ENCODE measurements around the gene IGSF8.

Gene IGSF8

DNA sequence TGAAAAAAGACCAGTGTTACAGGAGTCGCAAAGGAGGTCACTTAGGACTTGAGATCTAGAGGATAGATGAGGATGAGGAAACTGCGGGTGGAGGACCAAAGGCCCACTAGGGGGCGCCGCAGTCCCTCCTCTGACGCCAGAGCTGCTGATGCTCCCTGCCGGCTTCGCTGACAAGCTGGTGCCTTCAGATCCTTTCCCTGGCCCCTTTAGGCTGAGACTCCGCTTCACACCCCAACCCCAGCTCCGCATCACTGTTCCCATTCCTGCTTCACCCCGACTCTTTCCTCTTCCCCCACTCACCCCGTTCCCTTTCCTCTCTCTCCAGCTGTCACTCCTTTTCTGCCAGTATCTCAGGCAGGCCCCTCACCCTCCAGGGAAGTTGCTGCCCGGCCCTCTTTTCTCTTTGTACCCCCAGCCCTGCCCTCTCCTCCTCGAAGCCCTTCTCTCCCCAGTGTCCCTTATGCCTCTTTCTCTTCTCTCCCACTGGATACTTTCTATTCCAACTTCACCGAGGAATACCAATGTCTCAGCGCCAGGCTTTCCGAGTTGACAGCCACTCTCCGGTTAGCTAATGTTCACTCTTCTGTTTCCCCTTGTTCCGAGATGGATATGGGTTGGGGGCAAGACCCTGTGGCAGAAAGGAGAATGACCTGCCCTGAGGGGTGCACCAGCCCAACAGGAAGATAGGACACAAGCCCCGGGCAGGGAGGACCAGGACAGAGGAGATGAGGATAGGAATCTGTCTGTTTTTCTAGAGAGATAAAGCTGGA lies 12.5 kb downstream of the IGSF8 start:
- DNase-seq: peak in 1 of 2 experiments; percentile 43

DNA sequence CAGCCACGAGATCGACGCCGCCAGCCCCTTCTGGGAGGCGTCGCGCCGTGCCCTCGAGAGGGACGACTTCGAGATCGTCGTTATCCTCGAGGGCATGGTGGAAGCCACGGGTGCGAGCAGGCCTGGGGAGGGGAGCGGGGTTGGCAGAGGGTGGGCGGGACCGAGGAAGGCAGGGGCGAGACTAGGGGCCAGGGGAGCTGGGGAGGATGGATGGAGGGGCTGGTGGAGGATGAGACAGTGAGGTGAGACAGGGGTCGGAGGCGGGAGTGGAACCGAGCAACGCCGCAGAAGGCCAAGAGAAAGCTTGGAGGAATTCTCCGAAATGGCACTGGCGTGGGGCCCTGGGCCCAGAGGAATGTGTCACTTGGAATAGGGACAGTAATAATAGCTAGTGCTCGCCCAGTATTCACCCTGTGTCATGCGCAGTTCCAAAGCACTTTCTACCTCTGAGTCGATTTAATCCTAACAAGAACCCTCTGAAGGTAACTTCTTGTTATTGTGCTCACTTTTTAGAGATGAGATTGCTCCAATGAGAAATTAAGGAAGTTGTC lies 13.6 kb downstream of the IGSF8 start:
- DNase-seq: no peak

DNA sequence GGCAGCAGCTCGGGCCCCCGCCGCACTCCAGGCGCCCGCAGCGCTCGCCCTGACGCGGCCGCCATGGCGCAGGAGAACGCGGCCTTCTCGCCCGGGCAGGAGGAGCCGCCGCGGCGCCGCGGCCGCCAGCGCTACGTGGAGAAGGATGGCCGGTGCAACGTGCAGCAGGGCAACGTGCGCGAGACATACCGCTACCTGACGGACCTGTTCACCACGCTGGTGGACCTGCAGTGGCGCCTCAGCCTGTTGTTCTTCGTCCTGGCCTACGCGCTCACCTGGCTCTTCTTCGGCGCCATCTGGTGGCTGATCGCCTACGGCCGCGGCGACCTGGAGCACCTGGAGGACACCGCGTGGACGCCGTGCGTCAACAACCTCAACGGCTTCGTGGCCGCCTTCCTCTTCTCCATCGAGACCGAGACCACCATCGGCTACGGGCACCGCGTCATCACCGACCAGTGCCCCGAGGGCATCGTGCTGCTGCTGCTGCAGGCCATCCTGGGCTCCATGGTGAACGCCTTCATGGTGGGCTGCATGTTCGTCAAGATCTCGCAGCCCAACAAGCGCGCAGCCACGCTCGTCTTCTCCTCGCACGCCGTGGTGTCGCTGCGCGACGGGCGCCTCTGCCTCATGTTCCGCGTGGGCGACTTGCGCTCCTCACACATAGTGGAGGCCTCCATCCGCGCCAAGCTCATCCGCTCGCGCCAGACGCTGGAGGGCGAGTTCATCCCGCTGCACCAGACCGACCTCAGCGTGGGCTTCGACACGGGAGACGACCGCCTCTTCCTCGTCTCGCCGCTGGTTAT lies 14.2 kb downstream of the IGSF8 start:
- peak in 1 of 2 experiments; percentile 6 for DNase-seq

DNA sequence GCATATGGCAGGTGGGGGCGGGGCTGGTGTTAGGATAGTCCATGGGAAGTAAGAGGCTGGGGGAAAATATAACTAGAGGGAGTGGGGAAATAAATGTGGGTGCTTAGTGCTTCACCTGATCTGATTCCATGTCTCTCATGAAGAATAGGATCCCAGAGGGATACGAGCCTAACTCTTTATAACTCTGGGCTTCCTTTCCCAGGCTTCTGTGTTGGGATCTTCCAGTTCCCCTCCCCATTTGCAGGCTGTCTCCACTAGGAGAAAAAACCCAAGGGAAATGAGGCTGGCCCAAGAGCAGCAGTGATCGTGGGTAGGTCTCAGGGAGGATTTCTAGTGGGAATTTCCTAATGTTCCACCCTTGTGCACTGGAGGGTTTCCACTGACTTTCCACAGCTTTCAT lies 15.5 kb downstream of the IGSF8 start:
- DNase-seq: no peak

DNA sequence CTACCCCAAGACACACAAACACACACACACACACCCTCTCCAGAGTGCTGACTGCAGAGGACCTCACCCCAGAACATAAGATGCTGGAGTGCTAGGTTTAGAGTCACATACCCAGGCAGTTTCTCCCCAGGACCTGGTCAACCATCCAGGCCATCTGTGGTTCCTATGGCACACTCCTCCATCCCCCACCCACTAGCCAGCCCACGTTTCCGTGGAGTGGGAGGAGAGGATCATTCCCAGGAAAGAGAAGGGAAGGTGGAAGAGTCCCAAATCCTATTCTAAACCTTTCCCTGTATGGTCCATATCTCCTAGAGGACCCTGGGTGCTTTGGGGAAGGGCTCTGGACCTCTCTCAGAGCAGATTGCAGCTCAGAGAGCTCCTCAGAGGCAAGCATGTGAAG lies 15.9 kb downstream of the IGSF8 start:
- no peak for DNase-seq

DNA sequence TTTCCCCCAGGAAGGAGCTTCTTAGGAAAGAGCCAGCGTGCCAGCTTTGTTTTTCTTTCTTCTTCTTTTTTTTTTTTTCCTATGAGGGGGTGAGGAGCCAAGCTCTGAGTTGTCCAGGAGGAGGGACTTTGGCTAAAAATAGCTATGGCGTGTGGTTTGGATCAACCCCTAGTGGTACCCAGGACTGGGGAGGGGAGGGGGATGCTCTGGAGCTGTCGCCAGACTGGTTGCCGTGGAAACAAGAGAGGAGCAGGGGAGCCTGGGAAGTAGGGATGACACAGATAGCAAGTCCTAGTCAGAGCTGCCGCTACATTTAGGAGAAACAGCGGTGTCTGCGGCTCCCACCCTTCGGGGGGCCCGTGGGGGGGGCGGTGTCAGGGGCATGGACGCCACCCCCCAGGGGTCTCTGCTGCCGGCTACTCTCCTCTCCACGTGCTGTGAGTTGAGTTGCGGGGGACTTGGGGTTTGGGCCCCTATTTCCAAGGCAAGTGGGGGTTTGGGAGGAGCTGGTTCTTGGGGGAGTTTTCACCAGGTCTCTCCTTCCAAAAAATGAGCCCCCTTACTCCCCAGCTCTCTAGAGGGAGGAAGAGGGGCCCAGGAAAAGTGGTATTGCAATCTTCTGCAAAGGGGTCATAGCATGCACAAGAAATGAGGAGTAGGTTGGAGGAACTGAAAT lies 17.0 kb downstream of the IGSF8 start, which contains the start of gene KCNJ9:
KCNJ9 (plus strand) TSS at position 278 of the 676 bp plus-strand sequence. CDS start 2,493 bp downstream, outside the sequence.
- DNase-seq: no peak

DNA sequence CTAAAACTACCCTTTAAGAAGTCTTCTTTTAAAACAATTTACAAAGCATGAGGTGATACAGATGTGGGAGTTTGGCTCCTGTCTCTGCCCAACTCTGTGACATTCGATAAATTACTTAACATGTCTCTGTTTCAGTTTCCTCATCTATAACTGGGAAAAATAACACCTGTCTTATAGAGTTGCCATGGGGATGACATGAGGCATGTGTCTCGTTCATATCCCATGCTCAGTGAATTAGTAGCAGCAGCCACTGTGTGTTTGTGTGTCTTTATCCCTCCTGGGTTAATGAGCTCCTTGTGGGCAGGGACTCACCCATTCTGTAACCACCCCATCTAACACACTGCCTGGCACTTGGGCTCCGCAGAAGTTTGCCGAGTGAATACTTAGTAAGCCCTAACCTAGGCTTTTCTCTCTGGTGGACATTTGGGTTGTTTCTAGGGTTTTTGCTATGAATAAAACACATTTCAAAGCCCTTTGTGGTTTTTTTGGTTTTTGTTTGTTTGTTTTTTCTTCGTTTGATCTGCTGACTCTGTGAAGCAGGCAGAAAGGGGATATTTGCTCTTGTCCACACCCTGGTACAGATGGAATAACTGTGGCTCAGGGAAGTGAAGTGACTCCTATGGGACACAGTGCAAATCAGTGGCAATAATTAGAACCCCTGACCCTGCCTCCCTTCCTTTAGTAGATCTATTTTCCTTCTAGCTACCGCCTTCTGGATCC lies 17.9 kb downstream of the IGSF8 start:
- no peak for DNase-seq

DNA sequence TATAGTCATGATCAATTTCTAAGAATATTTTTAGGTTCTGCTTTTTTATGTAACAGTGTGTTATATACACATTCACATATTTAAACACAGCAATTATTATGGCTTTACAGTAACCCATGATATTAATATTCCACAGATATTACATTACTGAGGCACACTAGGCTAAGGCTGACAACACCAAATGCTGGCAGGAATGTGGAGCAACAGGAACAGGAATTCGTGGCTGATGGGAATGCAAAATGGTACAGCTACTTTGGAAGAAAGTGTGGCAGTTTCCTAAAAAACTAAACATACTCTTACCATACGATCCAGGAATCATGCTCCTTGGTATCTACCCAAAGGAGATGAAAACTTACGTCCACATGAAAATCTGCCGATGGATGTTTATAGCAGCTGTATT lies 19.0 kb downstream of the IGSF8 start:
- no peak for DNase-seq

DNA sequence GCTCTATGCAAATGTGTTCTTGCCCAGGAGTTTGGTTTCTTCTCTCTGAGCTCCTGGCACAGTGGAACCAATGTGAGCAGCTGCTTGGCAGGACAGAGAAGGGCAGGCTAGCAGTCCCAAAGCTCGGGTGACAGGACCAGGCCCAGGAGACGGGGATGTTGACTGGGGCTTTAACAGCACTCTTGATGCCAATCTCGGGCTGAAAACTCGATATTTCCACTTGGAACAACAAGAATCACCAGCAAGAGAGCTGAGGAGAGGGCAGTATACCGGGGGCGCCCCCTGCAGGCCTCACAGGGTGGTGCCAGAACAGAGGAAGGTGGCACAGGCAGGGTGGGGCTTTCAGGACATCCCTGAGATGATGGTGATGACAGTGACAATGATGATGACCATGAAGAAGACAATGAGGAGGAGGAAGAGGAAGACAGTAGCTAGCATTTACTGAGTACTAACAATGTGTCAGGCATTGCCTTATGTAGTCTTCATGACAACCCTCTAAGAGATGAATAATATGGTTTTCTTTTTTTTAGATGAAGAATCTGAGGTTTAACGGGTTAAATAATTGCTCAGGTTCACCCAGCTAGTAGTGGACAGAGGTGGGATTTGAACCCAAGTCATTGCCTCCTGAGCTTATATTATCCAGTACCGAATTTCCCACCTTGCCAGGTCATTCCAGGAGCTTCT lies 19.8 kb downstream of the IGSF8 start:
- DNase-seq: no peak

DNA sequence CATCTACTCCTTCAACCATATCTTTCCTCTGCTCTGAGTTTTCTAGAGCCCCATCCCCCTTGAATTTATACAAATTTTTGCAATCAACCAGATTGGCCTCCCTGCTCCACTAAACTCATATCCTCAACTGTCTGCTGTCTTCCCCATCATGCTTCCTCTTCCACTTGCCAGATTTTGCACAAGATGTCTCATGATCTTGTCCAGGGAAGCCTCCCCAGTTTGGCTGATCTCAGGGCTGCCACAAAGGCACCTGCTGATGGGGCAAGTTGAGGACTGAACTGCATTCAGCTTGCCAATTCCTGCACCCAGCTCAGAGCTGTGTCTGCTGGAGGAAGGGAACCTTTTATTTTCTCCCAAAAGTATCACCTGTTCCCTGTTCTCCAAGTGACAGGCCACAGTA lies 20.9 kb downstream of the IGSF8 start:
- DNase-seq: no peak

DNA sequence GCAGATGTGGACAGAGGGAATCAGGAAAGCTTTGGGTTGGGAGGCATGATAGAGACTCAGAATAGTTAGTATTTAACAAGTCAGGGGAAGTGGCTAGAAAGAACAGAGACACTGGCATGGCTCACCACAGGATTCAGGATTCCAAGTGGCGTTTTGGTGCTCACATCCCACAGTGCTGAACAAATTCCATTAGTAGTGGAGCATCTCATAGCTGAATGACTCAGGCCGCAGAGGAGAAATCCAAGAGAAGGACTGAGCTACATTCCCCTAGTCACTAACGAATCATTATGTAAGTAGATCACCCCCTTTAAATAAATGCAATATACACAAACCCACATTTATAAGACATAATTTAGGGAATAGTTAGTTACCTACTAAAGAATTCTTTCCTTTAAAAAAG lies 22.1 kb downstream of the IGSF8 start:
- no peak for DNase-seq

DNA sequence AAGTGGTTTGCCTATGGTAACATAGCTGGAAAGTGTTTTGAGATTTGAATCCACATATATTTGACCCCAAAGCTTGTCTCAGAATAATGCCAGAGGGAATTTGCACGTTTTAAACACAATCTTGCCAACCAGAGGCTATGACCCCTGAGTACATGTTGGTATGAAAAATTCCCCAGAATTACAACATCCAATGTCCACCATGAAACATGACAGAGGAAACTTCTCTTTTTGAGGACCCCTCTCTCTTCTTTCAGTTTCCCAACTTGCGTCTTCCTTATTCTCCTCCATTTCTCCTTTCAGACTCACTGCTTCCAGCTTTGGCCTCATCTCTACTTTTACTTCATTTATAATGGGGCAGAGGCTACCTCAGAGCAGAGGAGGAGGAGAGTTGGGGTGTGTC lies 22.6 kb downstream of the IGSF8 start:
- DNase-seq: no peak

DNA sequence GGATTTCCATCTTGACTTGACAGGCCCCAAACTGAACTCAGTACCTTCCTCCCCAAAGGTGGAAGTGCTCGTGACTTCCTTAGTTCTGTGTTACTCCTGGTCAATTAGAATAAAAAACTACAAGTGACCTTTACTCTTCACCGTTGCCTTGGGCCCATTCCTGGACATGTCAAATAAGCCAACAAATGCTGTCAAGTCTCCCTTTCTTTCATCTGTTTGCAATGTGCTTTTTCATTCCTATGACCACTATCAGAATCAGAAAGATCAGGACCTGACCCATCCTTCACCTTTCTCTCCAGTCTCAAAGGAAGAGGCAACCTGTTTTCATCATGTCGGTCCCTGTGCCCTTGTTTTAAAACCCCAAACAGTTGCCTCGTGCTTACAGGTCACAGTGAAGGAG lies 23.6 kb downstream of the IGSF8 start:
- no peak for DNase-seq

DNA sequence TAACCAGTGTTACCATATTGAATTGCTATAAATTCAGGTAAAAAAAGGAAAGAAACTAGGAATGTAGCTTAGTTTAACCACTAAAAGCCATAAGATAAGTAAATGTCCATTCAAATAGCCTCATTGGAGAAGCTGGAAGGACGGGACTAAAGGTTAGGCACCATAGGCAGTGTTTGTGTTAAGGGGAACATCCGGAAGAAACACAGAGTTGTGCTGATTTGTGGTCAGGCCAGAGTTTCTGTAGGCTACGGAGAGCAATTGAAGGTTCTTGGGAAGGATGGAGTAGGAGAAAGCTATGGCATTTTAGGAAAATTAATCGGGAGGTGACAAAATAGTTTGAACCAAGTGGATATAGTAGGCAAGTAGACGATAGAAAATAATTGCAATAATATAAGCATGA lies 27.1 kb downstream of the IGSF8 start:
- no peak for DNase-seq

DNA sequence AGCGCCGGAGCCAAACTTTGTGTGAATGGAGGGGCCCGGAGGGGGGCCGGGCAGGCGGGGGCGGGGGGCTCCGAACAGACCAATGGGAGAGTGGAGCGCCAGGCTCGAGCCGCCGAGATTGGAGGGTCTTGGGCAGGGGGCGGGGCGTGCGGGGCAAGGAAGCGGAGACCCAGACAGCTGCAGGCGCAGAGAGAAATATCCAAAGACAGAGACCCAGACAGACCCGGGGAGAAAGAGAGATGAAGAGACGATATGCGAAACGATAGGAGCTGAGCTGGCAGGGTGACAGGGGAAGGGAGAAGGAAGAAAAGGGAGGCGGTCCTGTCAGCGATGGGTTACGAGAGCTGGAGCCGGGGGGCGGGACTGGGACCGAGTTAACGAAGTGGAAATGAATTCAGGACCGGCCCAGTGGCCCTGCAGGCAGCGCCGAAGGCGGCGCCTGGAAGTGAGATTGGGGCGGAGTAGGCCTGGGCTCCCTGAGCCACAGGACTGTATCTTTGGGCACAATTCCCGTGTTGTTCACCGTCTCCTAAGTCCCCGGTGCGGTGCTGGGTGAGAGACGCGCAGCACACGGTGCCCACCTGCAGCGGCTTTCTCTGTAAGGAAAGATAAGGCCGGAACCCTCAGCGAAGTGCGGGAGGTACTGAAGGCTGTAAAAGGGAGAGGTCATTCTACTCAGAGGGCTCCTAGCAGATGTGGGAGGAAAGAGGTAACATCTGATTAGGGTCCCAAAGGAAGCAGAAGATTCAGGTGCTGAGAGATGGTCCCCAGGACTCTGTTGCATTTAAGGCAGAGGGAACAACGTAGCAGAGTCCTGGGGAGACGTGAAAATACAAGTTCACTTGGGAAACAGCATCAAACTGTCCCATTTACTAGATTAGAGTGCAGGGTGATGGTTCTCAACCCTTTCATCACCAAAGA lies 27.9 kb downstream of the IGSF8 start:
- DNase-seq: no peak

DNA sequence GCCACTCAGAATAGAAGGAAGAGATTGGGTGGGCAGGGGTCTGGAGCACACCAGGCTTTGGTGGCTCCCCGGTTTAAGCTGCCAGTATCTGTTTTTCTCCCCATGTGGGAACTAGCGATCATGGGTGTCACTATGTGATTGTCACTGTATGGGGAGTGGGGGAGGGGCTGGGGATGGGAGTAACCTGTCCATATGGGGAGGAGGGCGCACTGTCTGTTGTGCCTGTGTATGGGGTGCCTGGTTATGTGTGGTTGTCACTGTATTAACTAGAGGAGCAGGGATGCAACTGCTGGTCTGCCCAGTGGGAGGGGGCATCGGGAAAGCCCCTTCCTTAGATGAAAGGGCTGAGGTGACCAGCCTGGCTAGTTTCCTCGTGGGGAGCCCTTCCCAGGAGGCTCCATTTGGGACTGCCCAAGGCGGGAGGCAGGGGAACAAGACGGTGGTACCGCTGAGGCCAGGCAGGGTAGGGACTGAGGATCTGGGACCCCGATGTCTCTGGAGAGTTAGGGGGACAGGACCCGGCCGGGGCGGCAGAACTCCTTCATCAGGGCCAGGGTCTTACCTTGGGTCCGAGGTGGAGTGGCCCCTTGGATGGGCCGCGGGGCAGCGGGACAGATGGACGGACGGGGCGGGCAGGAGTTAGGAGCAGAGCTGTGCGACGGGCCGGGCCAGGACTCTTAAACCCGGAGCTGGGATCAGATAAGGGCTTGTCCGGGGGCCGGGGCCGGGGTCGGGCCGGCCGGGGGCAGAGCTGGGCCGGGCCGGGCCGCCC lies 28.8 kb downstream of the IGSF8 start, which contains the start of gene KCNJ10:
KCNJ10 (minus strand) TSS at position 701 of the 772 bp plus-strand sequence. CDS start 27,628 bp downstream, outside the sequence.
- no peak for DNase-seq

DNA sequence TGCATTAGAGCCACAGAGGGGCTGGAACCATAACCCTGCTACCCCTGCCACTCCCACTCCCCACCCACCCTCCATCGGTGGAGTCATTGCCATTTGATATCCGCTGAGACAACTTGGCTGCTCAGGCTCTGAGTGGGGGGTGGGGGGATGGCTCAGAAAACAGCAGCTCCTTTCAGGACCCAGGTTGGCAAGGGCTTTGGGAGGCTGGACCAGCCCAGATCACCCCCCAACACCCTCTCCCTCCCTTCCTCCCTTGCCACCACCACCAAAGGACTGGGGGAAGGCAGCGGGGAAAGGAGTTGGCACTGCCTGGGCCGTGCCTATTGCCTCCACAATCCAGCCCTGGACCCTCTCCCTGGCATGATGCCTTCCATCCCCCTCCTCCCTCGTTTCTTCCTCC lies 30.2 kb downstream of the IGSF8 start:
- DNase-seq: no peak

DNA sequence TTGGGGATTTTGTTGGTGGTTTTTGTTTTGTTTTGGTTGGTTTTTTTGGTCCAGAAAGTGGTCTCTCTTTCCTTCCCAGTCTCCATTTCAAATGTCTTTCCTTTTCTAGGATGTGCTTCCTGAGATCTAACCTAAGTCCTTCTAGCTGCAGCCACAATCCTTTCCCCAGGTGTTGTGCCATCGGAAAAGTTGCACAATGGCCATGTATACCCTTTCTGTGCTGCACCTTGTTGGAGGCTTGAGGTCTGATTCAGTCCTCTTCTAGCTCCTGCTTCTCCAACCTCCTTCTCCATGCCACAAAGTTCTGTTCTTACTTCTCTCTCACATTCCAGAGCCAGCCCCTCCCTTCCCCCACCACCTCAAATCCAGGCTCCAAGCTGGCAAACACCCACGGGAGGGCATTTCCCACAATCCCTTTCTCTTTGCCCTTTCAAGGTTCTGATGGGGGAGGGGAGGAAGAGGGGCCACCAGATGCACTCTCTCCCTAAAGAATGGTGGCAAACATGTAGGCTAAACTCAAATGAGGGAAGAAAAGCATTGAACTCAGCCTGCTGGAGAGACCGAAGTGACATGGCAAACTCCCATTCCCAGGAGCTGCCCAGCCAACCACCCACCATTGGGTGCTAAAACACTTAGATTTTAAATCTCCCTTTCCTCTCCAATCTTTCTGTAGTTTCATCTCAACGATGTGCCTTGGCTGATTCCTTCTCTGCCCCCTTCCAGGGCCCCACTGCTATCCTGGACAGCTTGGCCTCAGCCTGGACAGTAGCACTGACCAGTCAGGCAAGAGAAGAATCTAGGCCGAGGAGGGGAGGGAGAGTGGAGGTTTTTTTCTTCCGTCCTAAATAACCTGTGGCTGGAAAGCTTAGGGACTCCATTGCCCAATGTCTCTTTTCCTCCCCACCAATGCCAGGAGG lies 31.3 kb downstream of the IGSF8 start:
- DNase-seq: no peak

DNA sequence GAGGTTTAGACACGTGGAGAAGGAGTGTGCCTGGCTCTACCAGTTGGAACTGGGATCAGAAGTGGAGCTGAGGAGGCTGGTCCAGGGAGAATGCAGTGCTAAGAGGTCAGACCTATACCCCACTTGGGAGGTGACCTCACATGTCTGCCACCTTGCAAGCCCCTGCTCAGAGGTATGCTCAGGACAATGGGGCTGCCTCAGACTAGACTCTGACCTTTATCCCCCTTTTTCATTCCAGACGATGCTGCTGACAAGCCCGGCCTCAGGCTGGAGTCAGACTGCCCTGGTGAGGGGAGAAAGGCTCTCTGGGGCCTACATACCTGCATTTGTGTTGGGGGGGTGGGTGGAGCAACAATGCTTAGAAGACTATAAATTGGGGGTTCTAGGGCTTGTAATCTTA lies 33.7 kb downstream of the IGSF8 start:
- DNase-seq: no peak

All from SW 1271 (cell line).